Measurements from ENCODE around the gene FRK. TPM values are rescaled to one million over a fixed set of nuclear protein-coding genes. Genes with fewer than 3 reads are reported as not detected.

The FRK gene
- total and polyA plus RNA-seq, 7 donors = 0.16 to 6.5 (median 0.71) TPM

- WGBS, 2 donors = 86 to 93% methylated on average over 2 of the region's 2 CpGs
- no peak overlapping the region for H3K27ac ChIP-seq
- TF ChIP-seq CTCF (IDR thresholded peaks at IDR 0.05) = no peak
- no peak for TF ChIP-seq EP300 (IDR thresholded peaks at IDR 0.05)
- no peak for TF ChIP-seq POLR2AphosphoS5 (IDR thresholded peaks at IDR 0.05)
- TF ChIP-seq POLR2A (IDR thresholded peaks at IDR 0.05) = no peak
- H3K36me3 ChIP-seq = no peaks in the 10 kb centered on the region
- no peak overlapping the region for H3K4me3 ChIP-seq
- intact Hi-C loops (cut with DNase I) = no loop called here
- no peaks in the 10 kb centered on the region for H3K4me1 ChIP-seq
- no peaks in the 10 kb centered on the region for H3K9me3 ChIP-seq
- no peak for DNase-seq
- no peaks in the 10 kb centered on the region for H3K27me3 ChIP-seq
These were observed 13.2 kb upstream of the FRK start for GRCh38 chr6:116073765-116074440.

GRCh38 chr6:116072368-116072767 is 11.7 kb upstream of the FRK start:
- Histone ChIP-seq H3K9me3 (no peaks in the 10 kb centered on the region), H3K4me3 (no peak overlapping the region), H3K4me1 (no peaks in the 10 kb centered on the region), H3K36me3 (no peaks in the 10 kb centered on the region), H3K27ac (no peak overlapping the region), H3K27me3 (no peaks in the 10 kb centered on the region)
- no peak for TF ChIP-seq POLR2AphosphoS5 (IDR thresholded peaks at IDR 0.05)
- TF ChIP-seq CTCF (IDR thresholded peaks at IDR 0.05) = no peak
- TF ChIP-seq EP300 (IDR thresholded peaks at IDR 0.05) = no peak
- TF ChIP-seq POLR2A (IDR thresholded peaks at IDR 0.05) = no peak
- intact Hi-C loops (cut with DNase I) = no loop called here
- 45 to 47% methylated on average over 1 of the region's 1 CpG for WGBS, 2 donors
- no peak for DNase-seq

GRCh38 chr6:116070616-116071389 is 10.1 kb upstream of the FRK start:
- DNase-seq = no peak
- H3K27me3 ChIP-seq = no peaks in the 10 kb centered on the region
- TF ChIP-seq POLR2AphosphoS5 (IDR thresholded peaks at IDR 0.05) (no peak), EP300 (IDR thresholded peaks at IDR 0.05) (no peak), CTCF (IDR thresholded peaks at IDR 0.05) (no peak), POLR2A (IDR thresholded peaks at IDR 0.05) (no peak)
- H3K27ac ChIP-seq = no peak overlapping the region
- no peaks in the 10 kb centered on the region for H3K9me3 ChIP-seq
- intact Hi-C loops (cut with DNase I) = no loop called here
- no peak overlapping the region for H3K4me3 ChIP-seq
- no peaks in the 10 kb centered on the region for H3K36me3 ChIP-seq
- WGBS, 2 donors = 75 to 83% methylated on average over 2 of the region's 2 CpGs
- H3K4me1 ChIP-seq = no peaks in the 10 kb centered on the region

- Histone ChIP-seq H3K27me3 (no peaks in the 10 kb centered on the region), H3K27ac (no peak overlapping the region), H3K36me3 (no peaks in the 10 kb centered on the region), H3K9me3 (no peaks in the 10 kb centered on the region), H3K4me3 (no peak overlapping the region), H3K4me1 (no peaks in the 10 kb centered on the region)
- intact Hi-C loops (cut with DNase I) = no loop called here
- DNase-seq = no peak
- TF ChIP-seq POLR2AphosphoS5 (IDR thresholded peaks at IDR 0.05) (no peak), POLR2A (IDR thresholded peaks at IDR 0.05) (no peak), CTCF (IDR thresholded peaks at IDR 0.05) (no peak), EP300 (IDR thresholded peaks at IDR 0.05) (no peak)
- WGBS, 2 donors = 96 to 97% methylated on average over 1 of the region's 1 CpG
These were observed 9.4 kb upstream of the FRK start for GRCh38 chr6:116070101-116070500.

Measured in sigmoid colon (tissue), 7 donors.